Measurements from ENCODE around the gene ACADSB.

Gene ACADSB

DNA sequence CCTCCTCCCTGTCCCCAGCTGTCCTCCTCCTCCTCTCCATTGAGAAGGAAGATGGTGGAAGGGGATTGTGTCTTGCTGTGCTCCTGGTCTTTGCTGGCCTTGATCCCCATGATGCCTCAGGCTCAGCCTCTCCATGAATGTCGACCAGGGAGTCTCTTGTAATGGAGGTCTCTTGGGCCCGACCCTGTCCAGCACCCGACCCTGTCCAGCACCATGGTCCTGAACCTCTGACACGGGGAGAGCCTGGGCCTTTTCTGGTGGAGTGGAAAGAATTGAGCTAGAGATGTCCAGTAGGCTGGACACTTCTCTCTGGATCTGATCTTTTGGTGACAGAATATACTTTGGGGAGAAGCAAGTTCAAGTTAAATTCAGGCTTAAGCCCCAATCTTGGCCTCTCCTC is 84.7 kb downstream of the ACADSB start:
- Histone ChIP-seq H3K27me3 (ENCODE audit: insufficient read depth, poor library complexity, severe bottlenecking) (no peaks in the 10 kb centered on the region), H3K4me3 (replicated peaks; ENCODE audit: insufficient read depth, low read length) (no peak overlapping the region), H3K27ac (replicated peaks) (no peak overlapping the region)
- TF ChIP-seq, protein P1, sequence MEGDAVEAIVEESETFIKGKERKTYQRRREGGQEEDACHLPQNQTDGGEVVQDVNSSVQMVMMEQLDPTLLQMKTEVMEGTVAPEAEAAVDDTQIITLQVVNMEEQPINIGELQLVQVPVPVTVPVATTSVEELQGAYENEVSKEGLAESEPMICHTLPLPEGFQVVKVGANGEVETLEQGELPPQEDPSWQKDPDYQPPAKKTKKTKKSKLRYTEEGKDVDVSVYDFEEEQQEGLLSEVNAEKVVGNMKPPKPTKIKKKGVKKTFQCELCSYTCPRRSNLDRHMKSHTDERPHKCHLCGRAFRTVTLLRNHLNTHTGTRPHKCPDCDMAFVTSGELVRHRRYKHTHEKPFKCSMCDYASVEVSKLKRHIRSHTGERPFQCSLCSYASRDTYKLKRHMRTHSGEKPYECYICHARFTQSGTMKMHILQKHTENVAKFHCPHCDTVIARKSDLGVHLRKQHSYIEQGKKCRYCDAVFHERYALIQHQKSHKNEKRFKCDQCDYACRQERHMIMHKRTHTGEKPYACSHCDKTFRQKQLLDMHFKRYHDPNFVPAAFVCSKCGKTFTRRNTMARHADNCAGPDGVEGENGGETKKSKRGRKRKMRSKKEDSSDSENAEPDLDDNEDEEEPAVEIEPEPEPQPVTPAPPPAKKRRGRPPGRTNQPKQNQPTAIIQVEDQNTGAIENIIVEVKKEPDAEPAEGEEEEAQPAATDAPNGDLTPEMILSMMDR (IDR thresholded peaks at IDR 0.05; ENCODE audit: insufficient read depth, low read length) = no peak
- TF ChIP-seq, protein P2, sequence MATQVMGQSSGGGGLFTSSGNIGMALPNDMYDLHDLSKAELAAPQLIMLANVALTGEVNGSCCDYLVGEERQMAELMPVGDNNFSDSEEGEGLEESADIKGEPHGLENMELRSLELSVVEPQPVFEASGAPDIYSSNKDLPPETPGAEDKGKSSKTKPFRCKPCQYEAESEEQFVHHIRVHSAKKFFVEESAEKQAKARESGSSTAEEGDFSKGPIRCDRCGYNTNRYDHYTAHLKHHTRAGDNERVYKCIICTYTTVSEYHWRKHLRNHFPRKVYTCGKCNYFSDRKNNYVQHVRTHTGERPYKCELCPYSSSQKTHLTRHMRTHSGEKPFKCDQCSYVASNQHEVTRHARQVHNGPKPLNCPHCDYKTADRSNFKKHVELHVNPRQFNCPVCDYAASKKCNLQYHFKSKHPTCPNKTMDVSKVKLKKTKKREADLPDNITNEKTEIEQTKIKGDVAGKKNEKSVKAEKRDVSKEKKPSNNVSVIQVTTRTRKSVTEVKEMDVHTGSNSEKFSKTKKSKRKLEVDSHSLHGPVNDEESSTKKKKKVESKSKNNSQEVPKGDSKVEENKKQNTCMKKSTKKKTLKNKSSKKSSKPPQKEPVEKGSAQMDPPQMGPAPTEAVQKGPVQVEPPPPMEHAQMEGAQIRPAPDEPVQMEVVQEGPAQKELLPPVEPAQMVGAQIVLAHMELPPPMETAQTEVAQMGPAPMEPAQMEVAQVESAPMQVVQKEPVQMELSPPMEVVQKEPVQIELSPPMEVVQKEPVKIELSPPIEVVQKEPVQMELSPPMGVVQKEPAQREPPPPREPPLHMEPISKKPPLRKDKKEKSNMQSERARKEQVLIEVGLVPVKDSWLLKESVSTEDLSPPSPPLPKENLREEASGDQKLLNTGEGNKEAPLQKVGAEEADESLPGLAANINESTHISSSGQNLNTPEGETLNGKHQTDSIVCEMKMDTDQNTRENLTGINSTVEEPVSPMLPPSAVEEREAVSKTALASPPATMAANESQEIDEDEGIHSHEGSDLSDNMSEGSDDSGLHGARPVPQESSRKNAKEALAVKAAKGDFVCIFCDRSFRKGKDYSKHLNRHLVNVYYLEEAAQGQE (IDR thresholded peaks at IDR 0.05; ENCODE audit: insufficient replicate concordance, low read depth) = peak; percentile 84
- DNase-seq (ENCODE audit: low read depth in 1 of 2, low spot score in 1 of 2) = no peak

DNA sequence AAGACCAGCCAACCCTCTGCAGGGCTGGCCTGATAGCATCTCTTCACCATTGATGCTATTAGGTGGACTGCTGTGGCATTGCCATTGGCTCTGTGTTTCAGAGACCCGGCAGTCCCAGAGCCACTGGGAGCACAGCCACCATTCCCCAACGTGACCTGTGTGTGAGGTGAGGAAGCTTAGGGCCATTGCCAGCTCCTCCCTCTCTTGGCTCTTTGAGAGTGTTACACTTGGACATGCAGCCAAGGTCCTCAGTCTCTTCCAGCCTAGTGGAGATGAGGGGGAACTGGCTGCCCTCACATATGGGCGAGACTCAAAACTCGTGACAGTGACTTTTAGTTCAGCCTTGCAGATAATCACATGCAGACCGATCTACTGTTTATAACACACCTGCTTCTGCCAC is 87.6 kb downstream of the ACADSB start:
- no peak overlapping the region for H3K27ac ChIP-seq (replicated peaks)

DNA sequence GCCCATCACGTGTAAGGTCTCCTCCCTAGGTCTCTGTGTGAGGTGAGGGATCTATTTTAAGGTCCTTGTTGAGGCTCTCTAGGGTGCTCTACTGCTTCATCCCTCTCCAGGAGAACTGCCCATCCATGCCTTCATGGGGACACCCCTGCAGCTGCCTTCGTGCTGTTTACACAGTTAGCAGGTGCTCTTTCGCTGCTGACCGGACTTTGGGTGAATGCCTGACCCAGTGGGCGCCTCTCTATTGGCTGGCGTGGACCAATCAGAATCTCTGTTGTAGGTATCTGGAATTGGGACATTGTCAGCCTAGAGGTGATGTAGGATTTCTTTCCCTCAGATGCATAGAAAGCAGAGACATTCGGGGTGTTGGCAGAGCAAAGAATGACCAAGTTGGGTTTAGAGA is 88.2 kb downstream of the ACADSB start:
- Histone ChIP-seq H3K27me3 (ENCODE audit: insufficient read depth, poor library complexity, severe bottlenecking) (no peaks in the 10 kb centered on the region), H3K27ac (replicated peaks) (no peak overlapping the region), H3K4me3 (replicated peaks; ENCODE audit: insufficient read depth, low read length) (no peak overlapping the region)
- TF ChIP-seq GABPA (IDR thresholded peaks at IDR 0.05; ENCODE audit: low read depth) (no peak), POLR2AphosphoS5 (IDR thresholded peaks at IDR 0.05; ENCODE audit: low read depth) (no peak), SPI1 (IDR thresholded peaks at IDR 0.05; ENCODE audit: borderline replicate concordance, low read depth) (no peak)
- TF ChIP-seq, protein P2 (IDR thresholded peaks at IDR 0.05; ENCODE audit: insufficient replicate concordance, low read depth) = no peak
- TF ChIP-seq, protein P1 (IDR thresholded peaks at IDR 0.05; ENCODE audit: insufficient read depth, low read length) = no peak
- no peak for DNase-seq (ENCODE audit: low read depth in 1 of 2, low spot score in 1 of 2)

More for the DNA sequence above, 87.6 kb downstream of the ACADSB start:
- Histone ChIP-seq H3K4me3 (replicated peaks; ENCODE audit: insufficient read depth, low read length) (no peak overlapping the region), H3K27me3 (ENCODE audit: insufficient read depth, poor library complexity, severe bottlenecking) (no peaks in the 10 kb centered on the region)
- DNase-seq (ENCODE audit: low read depth in 1 of 2, low spot score in 1 of 2) = no peak
- TF ChIP-seq POLR2AphosphoS5 (IDR thresholded peaks at IDR 0.05; ENCODE audit: low read depth) = no peak
- TF ChIP-seq GABPA (IDR thresholded peaks at IDR 0.05; ENCODE audit: low read depth) = no peak
- no peak for TF ChIP-seq SPI1 (IDR thresholded peaks at IDR 0.05; ENCODE audit: borderline replicate concordance, low read depth)
- TF ChIP-seq, protein P2 (IDR thresholded peaks at IDR 0.05; ENCODE audit: insufficient replicate concordance, low read depth) = no peak
- TF ChIP-seq, protein P1 (IDR thresholded peaks at IDR 0.05; ENCODE audit: insufficient read depth, low read length) = no peak

All from HL-60 (cell line).